DOHH2 (cell line): ENCODE results near the gene LIPI.

Experiments
- CTCF ChIP-seq: fragments of 200-600 bp; sonication (generic); IDR thresholded peaks from one replicate; pipeline ENCODE4 v1.5.1; 2014; ENCODE audit warnings: antibody characterized with exemption, mild to moderate bottlenecking, low read depth, low read length; ENCODE audit not compliant: poor library complexity, severe bottlenecking
- EZH2phosphoT487 ChIP-seq: fragments of 200-600 bp; sonication (generic); IDR thresholded peaks from 2 replicates; pipeline ENCODE4 v1.6.1; 2017; ENCODE audit warnings: borderline replicate concordance, mild to moderate bottlenecking, antibody characterized with exemption, low read length, moderate library complexity, mixed read lengths

GRCh38 chr21:14070968-14071367, 139.8 kb downstream of the LIPI start:
- TF ChIP-seq CTCF, result no peak
- TF ChIP-seq EZH2phosphoT487, result no peak
